Measurements from ENCODE around the gene DDX56.
"Not testable (repeated sequence)": the region's sequence is repeated elsewhere in the genome, so short reads cannot be mapped to it uniquely, and the experiment has no call there.

DDX56 gene

GRCh38 chr7:44561962-44562621 lies 11.6 kb downstream of the DDX56 start:
- FAIRE-seq: no peak

- no peak for FAIRE-seq
Measured at GRCh38 chr7:44561481-44561880, 12.2 kb downstream of the DDX56 start.

GRCh38 chr7:44559485-44559884 lies 14.2 kb downstream of the DDX56 start:
- FAIRE-seq: no peak

GRCh38 chr7:44557485-44557884 lies 16.2 kb downstream of the DDX56 start:
- FAIRE-seq: no peak

GRCh38 chr7:44555350-44555749 lies 18.4 kb downstream of the DDX56 start:
- FAIRE-seq: no peak

- FAIRE-seq: not testable (repeated sequence)
Measured at GRCh38 chr7:44552473-44553005, 21.2 kb downstream of the DDX56 start.

- no peak for FAIRE-seq
Measured at GRCh38 chr7:44549457-44549856, 24.3 kb downstream of the DDX56 start.

GRCh38 chr7:44548893-44549292 lies 24.8 kb downstream of the DDX56 start:
- no peak for FAIRE-seq

- FAIRE-seq: no peak
Measured at GRCh38 chr7:44547536-44548231, 26.0 kb downstream of the DDX56 start.

GRCh38 chr7:44541876-44542610 lies 31.7 kb downstream of the DDX56 start:
- no peak for FAIRE-seq

- FAIRE-seq: no peak
Measured at GRCh38 chr7:44541028-44541869, 32.5 kb downstream of the DDX56 start, which contains the start of gene NPC1L1. Gene NPC1L1 (minus strand): TSS chr7:44541330. CDS start chr7:44541259, 71 bp downstream.

- FAIRE-seq: no peak
Measured at GRCh38 chr7:44540592-44541027, 33.1 kb downstream of the DDX56 start.

GRCh38 chr7:44539669-44540506 lies 33.8 kb downstream of the DDX56 start:
- no peak for FAIRE-seq

GRCh38 chr7:44538798-44539668 lies 34.7 kb downstream of the DDX56 start:
- no peak for FAIRE-seq

GRCh38 chr7:44538093-44538797 lies 35.5 kb downstream of the DDX56 start:
- no peak for FAIRE-seq

- FAIRE-seq: no peak
Measured at GRCh38 chr7:44537442-44537841, 36.3 kb downstream of the DDX56 start.

- FAIRE-seq: no peak
Measured at GRCh38 chr7:44536090-44536489, 37.6 kb downstream of the DDX56 start.

GRCh38 chr7:44535348-44536064 lies 38.2 kb downstream of the DDX56 start:
- FAIRE-seq: no peak

GRCh38 chr7:44534501-44534900 lies 39.2 kb downstream of the DDX56 start:
- no peak for FAIRE-seq

Data from A204.1 (cell line).